Measurements from ENCODE around the gene CDR2L.

- TF ChIP-seq, protein P1, sequence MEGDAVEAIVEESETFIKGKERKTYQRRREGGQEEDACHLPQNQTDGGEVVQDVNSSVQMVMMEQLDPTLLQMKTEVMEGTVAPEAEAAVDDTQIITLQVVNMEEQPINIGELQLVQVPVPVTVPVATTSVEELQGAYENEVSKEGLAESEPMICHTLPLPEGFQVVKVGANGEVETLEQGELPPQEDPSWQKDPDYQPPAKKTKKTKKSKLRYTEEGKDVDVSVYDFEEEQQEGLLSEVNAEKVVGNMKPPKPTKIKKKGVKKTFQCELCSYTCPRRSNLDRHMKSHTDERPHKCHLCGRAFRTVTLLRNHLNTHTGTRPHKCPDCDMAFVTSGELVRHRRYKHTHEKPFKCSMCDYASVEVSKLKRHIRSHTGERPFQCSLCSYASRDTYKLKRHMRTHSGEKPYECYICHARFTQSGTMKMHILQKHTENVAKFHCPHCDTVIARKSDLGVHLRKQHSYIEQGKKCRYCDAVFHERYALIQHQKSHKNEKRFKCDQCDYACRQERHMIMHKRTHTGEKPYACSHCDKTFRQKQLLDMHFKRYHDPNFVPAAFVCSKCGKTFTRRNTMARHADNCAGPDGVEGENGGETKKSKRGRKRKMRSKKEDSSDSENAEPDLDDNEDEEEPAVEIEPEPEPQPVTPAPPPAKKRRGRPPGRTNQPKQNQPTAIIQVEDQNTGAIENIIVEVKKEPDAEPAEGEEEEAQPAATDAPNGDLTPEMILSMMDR (IDR thresholded peaks at IDR 0.05; ENCODE audit: low read length), result no peak
- no peak for TF ChIP-seq EZH2 (IDR thresholded peaks at IDR 0.05; ENCODE audit: borderline replicate concordance, low read length)
Measured at GRCh38 chr17:74956093-74956492, 31.3 kb upstream of the CDR2L start.

Measured in OCI-LY1 (cell line).